HAP-1 (cell line): ENCODE results near the gene PCBD1.

ENCODE experiments used
- DNase-seq, 2 experiments: peaks; one replicate each; pipeline ENCODE4 v3.0.0-alpha.2; 2016 to 2020; ENCODE audit warnings: low spot score in 2 of 2
- H3K27me3 ChIP-seq: fragments of 250-450 bp; sonication (Bioruptor Pico); 2 replicates; pipeline ENCODE4 v1.5.1; 2020; ENCODE audit warnings: low read depth, mild to moderate bottlenecking, moderate library complexity
- H3K36me3 ChIP-seq: fragments of 250-450 bp; sonication (Bioruptor Pico); replicated peaks from 2 replicates; pipeline ENCODE4 v1.5.1; 2020; ENCODE audit warnings: mild to moderate bottlenecking
- H3K4me1 ChIP-seq: fragments of 250-450 bp; sonication (Bioruptor Pico); 2 replicates; pipeline ENCODE4 v1.5.1; 2020; ENCODE audit warnings: mild to moderate bottlenecking
- H3K4me3 ChIP-seq: fragments of 250-450 bp; sonication (Bioruptor Pico); 2 replicates; pipeline ENCODE4 v1.5.1; 2020; ENCODE audit warnings: mild to moderate bottlenecking, moderate library complexity
- H3K9me3 ChIP-seq: fragments of 250-450 bp; sonication (Bioruptor Pico); 2 replicates; pipeline ENCODE4 v1.5.1; 2020; ENCODE audit warnings: mild to moderate bottlenecking, moderate library complexity
- in situ Hi-C: fragments of 300-500 bp; cut with MboI; formaldehyde crosslinking; loops from 3 replicates; pipeline ENCODE4 v1.14.3; 2020; ENCODE audit warnings: low sequenced_read_pairs, inconsistent platforms, mixed read lengths

PCBD1 gene

GRCh38 chr10:70913191-70913892 is 25.0 kb upstream of the PCBD1 start:
- Histone ChIP-seq H3K4me1 (no peaks in the 10 kb centered on the region), H3K4me3 (no peak overlapping the region), H3K27me3 (peaks cover 10% of the 10 kb centered on the region), H3K9me3 (no peaks in the 10 kb centered on the region), H3K36me3 (no peaks in the 10 kb centered on the region)
- no peak for DNase-seq
- in situ Hi-C loops: no loop called here

GRCh38 chr10:70912556-70912955 is 24.2 kb upstream of the PCBD1 start:
- in situ Hi-C loops: no loop called here

GRCh38 chr10:70911386-70911785 is 23.0 kb upstream of the PCBD1 start:
- no peaks in the 10 kb centered on the region for H3K9me3 ChIP-seq
- H3K36me3 ChIP-seq: no peaks in the 10 kb centered on the region
- no peaks in the 10 kb centered on the region for H3K4me1 ChIP-seq
- H3K27me3 ChIP-seq: peaks cover 3% of the 10 kb centered on the region
- no peak overlapping the region for H3K4me3 ChIP-seq
- in situ Hi-C loops: no loop called here
- no peak for DNase-seq

More at GRCh38 chr10:70912556-70912955, 24.2 kb upstream of the PCBD1 start:
- no peak for DNase-seq
- H3K4me1 ChIP-seq: no peaks in the 10 kb centered on the region
- H3K36me3 ChIP-seq: no peaks in the 10 kb centered on the region
- no peaks in the 10 kb centered on the region for H3K9me3 ChIP-seq
- H3K27me3 ChIP-seq: peaks cover 6% of the 10 kb centered on the region
- no peak overlapping the region for H3K4me3 ChIP-seq

- H3K4me1 ChIP-seq: no peaks in the 10 kb centered on the region
- no peak for DNase-seq
- H3K9me3 ChIP-seq: no peaks in the 10 kb centered on the region
- no peak overlapping the region for H3K4me3 ChIP-seq
- H3K36me3 ChIP-seq: no peaks in the 10 kb centered on the region
- no peaks in the 10 kb centered on the region for H3K27me3 ChIP-seq
- in situ Hi-C loops: no loop called here
Observed at GRCh38 chr10:70910486-70911341, 22.3 kb upstream of the PCBD1 start.

- no peaks in the 10 kb centered on the region for H3K27me3 ChIP-seq
- H3K4me1 ChIP-seq: no peaks in the 10 kb centered on the region
- H3K36me3 ChIP-seq: no peaks in the 10 kb centered on the region
- no peak overlapping the region for H3K4me3 ChIP-seq
- no peak for DNase-seq
- in situ Hi-C loops: no loop called here
- no peaks in the 10 kb centered on the region for H3K9me3 ChIP-seq
Observed at GRCh38 chr10:70909326-70909935, 21.1 kb upstream of the PCBD1 start.

- DNase-seq: no peak
- no peaks in the 10 kb centered on the region for H3K9me3 ChIP-seq
- H3K36me3 ChIP-seq: no peaks in the 10 kb centered on the region
- H3K27me3 ChIP-seq: no peaks in the 10 kb centered on the region
- in situ Hi-C loops: no loop called here
- H3K4me3 ChIP-seq: no peak overlapping the region
- H3K4me1 ChIP-seq: no peaks in the 10 kb centered on the region
Observed at GRCh38 chr10:70908406-70909296, 20.3 kb upstream of the PCBD1 start.

- DNase-seq: no peak
- Histone ChIP-seq H3K4me3 (no peak overlapping the region), H3K27me3 (no peaks in the 10 kb centered on the region), H3K9me3 (no peaks in the 10 kb centered on the region), H3K4me1 (no peaks in the 10 kb centered on the region), H3K36me3 (no peaks in the 10 kb centered on the region)
- in situ Hi-C loops: no loop called here
Observed at GRCh38 chr10:70907637-70908405, 19.5 kb upstream of the PCBD1 start.

- Histone ChIP-seq H3K9me3 (no peaks in the 10 kb centered on the region), H3K4me1 (no peaks in the 10 kb centered on the region), H3K4me3 (no peak overlapping the region), H3K27me3 (no peaks in the 10 kb centered on the region), H3K36me3 (no peaks in the 10 kb centered on the region)
- in situ Hi-C loops: no loop called here
- no peak for DNase-seq
Observed at GRCh38 chr10:70906953-70907636, 18.7 kb upstream of the PCBD1 start.

- Histone ChIP-seq H3K4me3 (no peak overlapping the region), H3K27me3 (no peaks in the 10 kb centered on the region), H3K36me3 (no peaks in the 10 kb centered on the region), H3K9me3 (no peaks in the 10 kb centered on the region), H3K4me1 (no peaks in the 10 kb centered on the region)
- DNase-seq: no peak
- in situ Hi-C loops: no loop called here
Observed at GRCh38 chr10:70906031-70906783, 17.8 kb upstream of the PCBD1 start.

- H3K4me1 ChIP-seq: no peaks in the 10 kb centered on the region
- no peaks in the 10 kb centered on the region for H3K27me3 ChIP-seq
- DNase-seq: no peak
- no peak overlapping the region for H3K4me3 ChIP-seq
- H3K36me3 ChIP-seq: no peaks in the 10 kb centered on the region
- H3K9me3 ChIP-seq: no peaks in the 10 kb centered on the region
- in situ Hi-C loops: no loop called here
Observed at GRCh38 chr10:70905071-70906021, 17.0 kb upstream of the PCBD1 start.

- Histone ChIP-seq H3K4me3 (no peak overlapping the region), H3K36me3 (no peaks in the 10 kb centered on the region), H3K4me1 (no peaks in the 10 kb centered on the region), H3K9me3 (no peaks in the 10 kb centered on the region), H3K27me3 (no peaks in the 10 kb centered on the region)
- in situ Hi-C loops: loop anchor here (5.0 kb wide), 1 partner anchor 384 kb away; no protein-coding TSS in a partner anchor
- peak; percentile 28 to 72 for DNase-seq
Observed at GRCh38 chr10:70903262-70903921, 15.0 kb upstream of the PCBD1 start.
